ENCODE data around the gene TPSG1.

- TF ChIP-seq, protein P1, sequence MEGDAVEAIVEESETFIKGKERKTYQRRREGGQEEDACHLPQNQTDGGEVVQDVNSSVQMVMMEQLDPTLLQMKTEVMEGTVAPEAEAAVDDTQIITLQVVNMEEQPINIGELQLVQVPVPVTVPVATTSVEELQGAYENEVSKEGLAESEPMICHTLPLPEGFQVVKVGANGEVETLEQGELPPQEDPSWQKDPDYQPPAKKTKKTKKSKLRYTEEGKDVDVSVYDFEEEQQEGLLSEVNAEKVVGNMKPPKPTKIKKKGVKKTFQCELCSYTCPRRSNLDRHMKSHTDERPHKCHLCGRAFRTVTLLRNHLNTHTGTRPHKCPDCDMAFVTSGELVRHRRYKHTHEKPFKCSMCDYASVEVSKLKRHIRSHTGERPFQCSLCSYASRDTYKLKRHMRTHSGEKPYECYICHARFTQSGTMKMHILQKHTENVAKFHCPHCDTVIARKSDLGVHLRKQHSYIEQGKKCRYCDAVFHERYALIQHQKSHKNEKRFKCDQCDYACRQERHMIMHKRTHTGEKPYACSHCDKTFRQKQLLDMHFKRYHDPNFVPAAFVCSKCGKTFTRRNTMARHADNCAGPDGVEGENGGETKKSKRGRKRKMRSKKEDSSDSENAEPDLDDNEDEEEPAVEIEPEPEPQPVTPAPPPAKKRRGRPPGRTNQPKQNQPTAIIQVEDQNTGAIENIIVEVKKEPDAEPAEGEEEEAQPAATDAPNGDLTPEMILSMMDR (conservative IDR thresholded peaks at IDR 0.05): no peak
- no peak for TF ChIP-seq ZFX (IDR thresholded peaks at IDR 0.05)
Measured at GRCh38 chr16:1273816-1274215, 48.7 kb upstream of the TPSG1 start.
